Trophoblast cell (in vitro differentiated cells and primary cell): ENCODE data around the gene SMURF2.
"Not testable (repeated sequence)": the region's sequence is repeated elsewhere in the genome, so short reads cannot be mapped to it uniquely, and the experiment has no call there.

Experiments used
- DNase-seq, 2 donors: peaks; one replicate each; pipeline ENCODE4 v3.0.0-alpha.2; 2016
- H2AFZ ChIP-seq: 2 replicates; pipeline ENCODE4 v1.6.1; 2013; ENCODE audit warnings: low read length, moderate library complexity, mild to moderate bottlenecking; ENCODE audit not compliant: insufficient read depth, poor library complexity
- H2AK5ac ChIP-seq: 2 replicates; pipeline ENCODE4 v1.6.1; 2013; ENCODE audit warnings: mild to moderate bottlenecking, low read length
- H2BK120ac ChIP-seq: 2 replicates; pipeline ENCODE4 v1.6.1; 2013; ENCODE audit warnings: low read length, mild to moderate bottlenecking, moderate library complexity; ENCODE audit not compliant: insufficient read depth, poor library complexity
- H2BK12ac ChIP-seq: 2 replicates; pipeline ENCODE4 v1.6.1; 2013; ENCODE audit warnings: mild to moderate bottlenecking, low read length, moderate library complexity
- H2BK5ac ChIP-seq: 2 replicates; pipeline ENCODE4 v1.6.1; 2013; ENCODE audit warnings: low read length, low read depth, moderate library complexity, mild to moderate bottlenecking; ENCODE audit not compliant: poor library complexity
- H3K14ac ChIP-seq: 2 replicates; pipeline ENCODE4 v1.6.1; 2013; ENCODE audit warnings: mild to moderate bottlenecking, low read length
- H3K18ac ChIP-seq: 2 replicates; pipeline ENCODE4 v1.6.1; 2013; ENCODE audit warnings: mild to moderate bottlenecking, low read length
- H3K23ac ChIP-seq: 2 replicates; pipeline ENCODE4 v1.6.1; 2013; ENCODE audit warnings: low read length
- H3K27ac ChIP-seq: 2 replicates; pipeline ENCODE4 v1.5.1; 2013; ENCODE audit warnings: low read depth, mild to moderate bottlenecking, inconsistent platforms, low read length, moderate library complexity
- H3K27me3 ChIP-seq: 2 replicates; pipeline ENCODE4 v1.6.1; 2013; ENCODE audit warnings: inconsistent platforms, mild to moderate bottlenecking, low read length, moderate library complexity; ENCODE audit not compliant: insufficient read depth
- H3K36me3 ChIP-seq, 2 experiments: 1 replicate in 1 of 2; 2 replicates in 1 of 2; pipeline ENCODE4 v1.6.1; 2013; ENCODE audit warnings: low read length in 2 of 2, mild to moderate bottlenecking in 2 of 2, moderate library complexity in 1 of 2; ENCODE audit not compliant: insufficient read depth in 2 of 2, control insufficient read depth in 1 of 2
- H3K4ac ChIP-seq: 2 replicates; pipeline ENCODE4 v1.6.1; 2013; ENCODE audit warnings: low read depth, mild to moderate bottlenecking, low read length, moderate library complexity
- H3K4me1 ChIP-seq, 2 experiments: 1 replicate in 1 of 2; 2 replicates in 1 of 2; pipeline ENCODE4 v1.6.1; 2013; ENCODE audit warnings: low read length in 2 of 2, mild to moderate bottlenecking in 2 of 2, moderate library complexity in 1 of 2; ENCODE audit not compliant: insufficient read depth in 2 of 2, control insufficient read depth in 1 of 2
- H3K4me2 ChIP-seq: 2 replicates; pipeline ENCODE4 v1.6.1; 2013; ENCODE audit warnings: inconsistent platforms, mild to moderate bottlenecking, low read length, moderate library complexity
- H3K4me3 ChIP-seq: 2 replicates; pipeline ENCODE4 v1.5.1; 2013; ENCODE audit warnings: mild to moderate bottlenecking, low read depth, low read length, inconsistent platforms
- H3K79me1 ChIP-seq: one replicate; pipeline ENCODE4 v1.6.1; 2013; ENCODE audit warnings: low read length
- H3K79me2 ChIP-seq: 2 replicates; pipeline ENCODE4 v1.6.1; 2013; ENCODE audit warnings: low read length, mild to moderate bottlenecking; ENCODE audit not compliant: control insufficient read depth, insufficient read depth, poor library complexity
- H3K9ac ChIP-seq: 2 replicates; pipeline ENCODE4 v1.6.1; 2013; ENCODE audit warnings: mild to moderate bottlenecking, low read length
- H3K9me3 ChIP-seq: 2 replicates; pipeline ENCODE4 v1.6.1; 2013; ENCODE audit warnings: low read depth, mild to moderate bottlenecking, control low read depth, inconsistent platforms, low read length; ENCODE audit not compliant: insufficient read depth
- H4K12ac ChIP-seq: 2 replicates; pipeline ENCODE4 v1.6.1; 2013; ENCODE audit warnings: low read depth, mild to moderate bottlenecking, low read length, moderate library complexity
- H4K8ac ChIP-seq: 2 replicates; pipeline ENCODE4 v1.6.1; 2013; ENCODE audit warnings: low read depth, mild to moderate bottlenecking, low read length, moderate library complexity
- H4K91ac ChIP-seq: one replicate; pipeline ENCODE4 v1.6.1; 2013; ENCODE audit warnings: low read depth, mild to moderate bottlenecking, low read length, moderate library complexity
- WGBS: extraction: QIAGEN DNeasy Blood & Tissue Kit; methylation state at CpG from one replicate; pipeline ENCODE4 v1.1.7; 2013; ENCODE audit warnings: missing lambda C conversion rate; ENCODE audit not compliant: insufficient read length, insufficient coverage; ENCODE audit errors: extremely low coverage; 5-methylcytosine and 5-hydroxymethylcytosine counted together

The SMURF2 gene

GRCh38 chr17:64583038-64583437, 79.1 kb downstream of the SMURF2 start:
- Histone ChIP-seq H2AK5ac (no peak overlapping the region), H2BK5ac (no peak overlapping the region), H3K18ac (no peak overlapping the region), H2AFZ (no peak overlapping the region), H3K4me1 (no peaks in the 10 kb centered on the region), H4K91ac (no peak overlapping the region), H3K4ac (no peak overlapping the region), H3K9me3 (no peaks in the 10 kb centered on the region), H4K12ac (no peak overlapping the region), H2BK12ac (no peak overlapping the region), H3K79me1 (no peaks in the 10 kb centered on the region), H4K8ac (no peak overlapping the region), H3K4me2 (no peak overlapping the region), H3K27me3 (no peaks in the 10 kb centered on the region), H2BK120ac (no peak overlapping the region), H3K23ac (no peak overlapping the region), H3K4me3 (no peak overlapping the region), H3K27ac (no peak overlapping the region), H3K14ac (no peak overlapping the region), H3K79me2 (no peaks in the 10 kb centered on the region), H3K9ac (no peak overlapping the region), H3K36me3 (peaks cover 11 to 23% of the 10 kb centered on the region in 2 experiments)
- DNase-seq = no peak
- no CpG with 5 or more reads among the region's 3 CpGs for WGBS

GRCh38 chr17:64580384-64581315, 81.5 kb downstream of the SMURF2 start:
- no peaks in the 10 kb centered on the region for H3K27me3 ChIP-seq
- no peak for DNase-seq
- no peak overlapping the region for H2AFZ ChIP-seq
- no peaks in the 10 kb centered on the region for H3K79me2 ChIP-seq
- no peak overlapping the region for H2BK5ac ChIP-seq
- no peak overlapping the region for H4K8ac ChIP-seq
- no peak overlapping the region for H2BK12ac ChIP-seq
- no peak overlapping the region for H3K14ac ChIP-seq
- no peak overlapping the region for H3K9ac ChIP-seq
- no peak overlapping the region for H3K18ac ChIP-seq
- no peaks in the 10 kb centered on the region for H3K4me1 ChIP-seq
- no peak overlapping the region for H2BK120ac ChIP-seq
- no peak overlapping the region for H4K12ac ChIP-seq
- no peaks in the 10 kb centered on the region for H3K79me1 ChIP-seq
- no peak overlapping the region for H3K4ac ChIP-seq
- no peak overlapping the region for H4K91ac ChIP-seq
- H3K9me3 ChIP-seq = no peaks in the 10 kb centered on the region
- H3K4me2 ChIP-seq = no peak overlapping the region
- no CpG with 5 or more reads among the region's 7 CpGs for WGBS
- H3K36me3 ChIP-seq = peaks cover 19 to 29% of the 10 kb centered on the region in 2 experiments
- no peak overlapping the region for H3K4me3 ChIP-seq
- H3K27ac ChIP-seq = no peak overlapping the region
- H3K23ac ChIP-seq = no peak overlapping the region
- no peak overlapping the region for H2AK5ac ChIP-seq

- Histone ChIP-seq H3K79me1 (no peaks in the 10 kb centered on the region), H2BK12ac (no peak overlapping the region), H3K23ac (no peak overlapping the region), H3K27ac (no peak overlapping the region), H2AK5ac (no peak overlapping the region), H3K36me3 (peaks cover 19 to 29% of the 10 kb centered on the region in 2 experiments), H3K27me3 (no peaks in the 10 kb centered on the region), H3K4me3 (no peak overlapping the region), H3K14ac (no peak overlapping the region), H3K18ac (no peak overlapping the region), H2AFZ (no peak overlapping the region), H3K4ac (no peak overlapping the region), H3K4me2 (no peak overlapping the region), H3K79me2 (no peaks in the 10 kb centered on the region), H3K9me3 (no peaks in the 10 kb centered on the region), H3K9ac (no peak overlapping the region), H4K91ac (no peak overlapping the region), H2BK120ac (no peak overlapping the region), H4K8ac (no peak overlapping the region), H2BK5ac (no peak overlapping the region), H3K4me1 (no peaks in the 10 kb centered on the region), H4K12ac (no peak overlapping the region)
- no peak for DNase-seq
- no CpG with 5 or more reads among the region's 1 CpG for WGBS
Measured at GRCh38 chr17:64579917-64580316, 82.2 kb downstream of the SMURF2 start.

- not testable (repeated sequence) for H4K12ac ChIP-seq, H3K9ac ChIP-seq, H3K27me3 ChIP-seq, DNase-seq, H3K27ac ChIP-seq, H3K4me1 ChIP-seq, H2BK120ac ChIP-seq, H2BK12ac ChIP-seq, H3K79me2 ChIP-seq, H3K14ac ChIP-seq, H3K79me1 ChIP-seq, H3K9me3 ChIP-seq, H2AFZ ChIP-seq, H3K4me2 ChIP-seq, H4K91ac ChIP-seq, H4K8ac ChIP-seq, H2AK5ac ChIP-seq, H3K4me3 ChIP-seq, H3K18ac ChIP-seq, H3K23ac ChIP-seq, H2BK5ac ChIP-seq, H3K4ac ChIP-seq
- peaks cover 11 to 16% of the 10 kb centered on the region in 2 experiments for H3K36me3 ChIP-seq
- WGBS = no CpG with 5 or more reads among the region's 4 CpGs
Measured at GRCh38 chr17:64577025-64577424, 85.1 kb downstream of the SMURF2 start.
